Progenitor cell of endocrine pancreas (in vitro differentiated cells): ENCODE results near the gene GPRIN3. TPM values are rescaled to one million over a fixed set of nuclear protein-coding genes. Genes with fewer than 3 reads are reported as not detected.
"Not testable (repeated sequence)": the region's sequence is repeated elsewhere in the genome, so short reads cannot be mapped to it uniquely, and the experiment has no call there.

Source experiments
- DNase-seq: peaks from one replicate; pipeline ENCODE4 v3.0.0; 2021; ENCODE audit warnings: low spot score; ENCODE audit not compliant: unreplicated experiment
- H3K27ac Mint-ChIP-seq: 2 replicates; pipeline ENCODE4 v1.8.0; 2021; ENCODE audit warnings: mild to moderate bottlenecking, moderate library complexity, mixed read lengths
- H3K27me3 Mint-ChIP-seq: 2 replicates; pipeline ENCODE4 v1.8.0; 2021; ENCODE audit warnings: mixed read lengths
- H3K36me3 Mint-ChIP-seq: 2 replicates; pipeline ENCODE4 v1.8.0; 2022; ENCODE audit warnings: mixed read lengths; ENCODE audit not compliant: insufficient read depth
- H3K4me1 Mint-ChIP-seq: 2 replicates; pipeline ENCODE4 v1.8.0; 2021; ENCODE audit warnings: low read depth, mixed read lengths
- H3K4me3 Mint-ChIP-seq: 2 replicates; pipeline ENCODE4 v1.8.0; 2021; ENCODE audit warnings: low read depth, mild to moderate bottlenecking, moderate library complexity, mixed read lengths
- H3K9me3 Mint-ChIP-seq: 2 replicates; pipeline ENCODE4 v1.8.0; 2021; ENCODE audit warnings: low read depth, mixed read lengths
- CTCF ChIP-seq: fragments of 200-600 bp; sonication (generic); IDR thresholded peaks from one replicate; pipeline ENCODE4 v1.5.0; 2021; ENCODE audit warnings: antibody characterized with exemption, mild to moderate bottlenecking; ENCODE audit not compliant: unreplicated experiment
- total RNA-seq: library from RNA; stranded (reverse); gene quantifications from 2 replicates; pipeline ENCODE4 v1.2.1, GENCODE V29; 2021

GPRIN3 gene
- total RNA-seq, 1 donor from 2014 or later: 16.0 TPM

- Mint-ChIP-seq H3K27ac (no peak overlapping the region), H3K4me3 (no peak overlapping the region), H3K36me3 (peaks cover 1% of the 10 kb centered on the region), H3K9me3 (peaks cover 15% of the 10 kb centered on the region), H3K4me1 (peaks cover 10% of the 10 kb centered on the region), H3K27me3 (no peaks in the 10 kb centered on the region)
- no peak for DNase-seq
- TF ChIP-seq CTCF: no peak
Measured at GRCh38 chr4:89204624-89205023, 103.0 kb downstream of the GPRIN3 start.

- Mint-ChIP-seq H3K27ac (no peak overlapping the region), H3K4me1 (peaks cover 10% of the 10 kb centered on the region)
- no peak for DNase-seq
Measured at GRCh38 chr4:89203902-89204301, 103.7 kb downstream of the GPRIN3 start.

GRCh38 chr4:89199394-89199793, 108.2 kb downstream of the GPRIN3 start:
- H3K9me3 Mint-ChIP-seq: peaks cover 13% of the 10 kb centered on the region
- H3K27me3 Mint-ChIP-seq, H3K36me3 Mint-ChIP-seq, DNase-seq, H3K27ac Mint-ChIP-seq, H3K4me3 Mint-ChIP-seq: not testable (repeated sequence)
- H3K4me1 Mint-ChIP-seq: peaks cover 26% of the 10 kb centered on the region

More at GRCh38 chr4:89203902-89204301, 103.7 kb downstream of the GPRIN3 start:
- no peak for TF ChIP-seq CTCF
- H3K36me3 Mint-ChIP-seq: peaks cover 1% of the 10 kb centered on the region
- no peaks in the 10 kb centered on the region for H3K27me3 Mint-ChIP-seq
- no peak overlapping the region for H3K4me3 Mint-ChIP-seq
- peaks cover 15% of the 10 kb centered on the region for H3K9me3 Mint-ChIP-seq

GRCh38 chr4:89197920-89198319, 109.7 kb downstream of the GPRIN3 start:
- Mint-ChIP-seq H3K27me3 (no peaks in the 10 kb centered on the region), H3K4me1 (peaks cover 27% of the 10 kb centered on the region), H3K27ac (peak overlapping the region; percentile 93), H3K4me3 (peak overlapping the region; percentile 42), H3K36me3 (peaks cover 7% of the 10 kb centered on the region), H3K9me3 (peaks cover 13% of the 10 kb centered on the region)
- DNase-seq: no peak
- no peak for TF ChIP-seq CTCF

- no peaks in the 10 kb centered on the region for H3K27me3 Mint-ChIP-seq
- TF ChIP-seq CTCF: no peak
- H3K4me3 Mint-ChIP-seq: no peak overlapping the region
- H3K36me3 Mint-ChIP-seq: peaks cover 7% of the 10 kb centered on the region
- H3K4me1 Mint-ChIP-seq: peaks cover 27% of the 10 kb centered on the region
- peaks cover 10% of the 10 kb centered on the region for H3K9me3 Mint-ChIP-seq
- peak overlapping the region; percentile 93 for H3K27ac Mint-ChIP-seq
- no peak for DNase-seq
Measured at GRCh38 chr4:89196745-89197144, 110.9 kb downstream of the GPRIN3 start.

GRCh38 chr4:89196056-89196674, 111.4 kb downstream of the GPRIN3 start:
- Mint-ChIP-seq H3K27ac (peak overlapping the region; percentile 93), H3K27me3 (no peaks in the 10 kb centered on the region), H3K4me1 (peaks cover 27% of the 10 kb centered on the region), H3K9me3 (peaks cover 10% of the 10 kb centered on the region), H3K36me3 (peaks cover 7% of the 10 kb centered on the region), H3K4me3 (peak overlapping the region; percentile 27)
- no peak for DNase-seq
- TF ChIP-seq CTCF: no peak
